ENCODE results near the gene FBXW9. TPM values are rescaled to one million over a fixed set of nuclear protein-coding genes. Genes with fewer than 3 reads are reported as not detected.

The FBXW9 gene
- total RNA-seq, result 10 to 100 TPM; 10.2 to 10.5 TPM

GRCh38 chr19:12696366-12697335 is at the start of gene FBXW9:
Gene FBXW9 (minus strand): TSS chr19:12696631. CDS start chr19:12696581, 50 bp downstream.
- POLR2A ChIA-PET, result interaction anchor here (0.6 to 1.7 kb wide), 7 partner anchors 10 to 817 kb away, joined by 3 to 21 read pairs (median 7); no protein-coding TSS in a partner anchor
- CTCF ChIA-PET, result interaction anchor here (0.5 to 1.6 kb wide), 12 partner anchors 12 to 166 kb away, joined by 3 to 8 read pairs (median 4); a partner anchor contains a TSS

DNA sequence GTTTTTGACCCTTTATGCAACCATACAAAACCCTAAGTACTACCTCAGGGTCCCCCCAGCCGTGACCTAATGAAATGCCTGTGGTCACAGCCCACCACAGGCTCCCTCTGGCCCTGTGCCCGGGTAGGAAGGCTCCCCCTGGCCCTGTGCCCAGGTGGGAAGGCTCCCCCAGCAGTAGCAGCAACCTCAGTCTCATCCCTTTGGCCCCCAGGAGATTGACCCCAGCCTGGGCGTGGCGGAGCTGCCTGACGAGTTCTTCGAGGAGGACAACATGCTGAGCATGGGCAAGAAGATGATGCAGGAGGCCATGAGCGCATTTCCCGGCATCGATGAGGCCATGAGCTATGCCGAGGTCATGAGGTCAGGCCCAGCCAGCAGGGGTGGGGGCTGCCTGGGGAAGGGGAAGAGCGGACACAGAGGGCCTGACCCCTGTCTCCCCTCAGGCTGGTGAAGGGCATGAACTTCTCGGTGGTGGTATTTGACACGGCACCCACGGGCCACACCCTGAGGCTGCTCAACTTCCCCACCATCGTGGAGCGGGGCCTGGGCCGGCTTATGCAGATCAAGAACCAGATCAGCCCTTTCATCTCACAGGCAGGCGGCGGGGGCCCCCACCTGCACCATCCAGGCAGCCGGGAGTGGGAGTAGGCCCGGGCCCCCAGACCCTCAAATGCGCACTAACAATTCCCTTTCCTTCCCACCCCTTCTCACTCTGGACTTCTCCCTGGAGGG is 48.9 kb upstream of the FBXW9 start:
- POLR2A ChIA-PET, result no interaction called here
- CTCF ChIA-PET, result interaction anchor here (1.3 to 2.9 kb wide), 3 partner anchors 8 to 17 kb away, joined by 4 to 7 read pairs (median 7); partner anchors contain the start of gene GET3

GRCh38 chr19:12737835-12738351 is 41.5 kb upstream of the FBXW9 start:
- ChIA-PET CTCF (interaction anchor here (1.6 to 3.0 kb wide), 4 partner anchors 20 to 110 kb away, joined by 4 to 10 read pairs (median 9); no protein-coding TSS in a partner anchor), POLR2A (interaction anchor here (0.8 kb wide), 1 partner anchor 54 kb away, joined by 3 read pairs; the partner anchor contains the start of gene JUNB)

DNA sequence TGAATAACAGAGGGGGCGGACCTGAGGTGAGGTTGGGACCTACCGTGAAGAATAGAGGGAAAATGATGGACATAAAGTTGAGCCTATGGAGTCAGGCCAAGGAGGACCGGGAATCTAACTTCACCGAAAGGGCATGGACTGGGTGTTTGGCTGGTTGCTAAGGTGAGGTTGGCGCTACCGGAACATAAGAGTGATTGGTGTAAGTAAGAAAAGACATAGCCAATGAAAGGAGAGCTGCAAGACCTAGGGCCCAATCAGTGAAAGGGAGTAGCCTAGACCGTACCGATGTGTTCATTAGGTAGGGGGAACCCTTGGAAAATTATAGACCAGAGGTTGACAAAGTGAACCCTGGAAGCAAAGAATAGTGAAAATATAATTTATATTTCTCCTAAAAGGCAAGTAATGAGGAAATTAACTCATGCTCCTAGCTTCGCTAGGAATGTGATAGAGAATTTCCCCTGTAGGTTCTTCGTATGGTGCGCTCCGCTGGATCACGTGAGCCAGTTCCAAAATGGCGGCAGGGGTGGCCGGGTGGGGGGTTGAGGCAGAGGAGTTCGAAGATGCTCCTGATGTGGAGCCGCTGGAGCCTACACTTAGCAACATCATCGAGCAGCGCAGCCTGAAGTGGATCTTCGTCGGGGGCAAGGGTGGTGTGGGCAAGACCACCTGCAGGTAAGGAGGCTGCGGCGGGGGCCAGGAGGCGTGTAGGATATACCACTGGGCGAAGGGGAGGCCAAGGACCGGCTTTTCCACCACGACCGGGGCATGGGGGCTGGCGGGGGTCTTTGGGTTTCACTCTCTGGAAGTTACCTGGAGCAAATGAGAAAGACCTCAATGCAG is 40.8 kb upstream of the FBXW9 start, which contains the start of gene GET3:
Gene GET3 (plus strand): TSS at position 503 of the 840 bp plus-strand sequence. CDS start 9 bp downstream, at position 512.
- POLR2A ChIA-PET, result interaction anchor here (0.6 to 0.8 kb wide), 2 partner anchors 54 to 184 kb away, joined by 3 to 5 read pairs; partner anchors contain the start of gene JUNB
- CTCF ChIA-PET, result interaction anchor here (0.6 to 3.0 kb wide), 8 partner anchors 9 to 110 kb away, joined by 3 to 10 read pairs (median 4); a partner anchor contains a TSS

- ChIA-PET POLR2A (interaction anchor here (0.6 to 3.8 kb wide), 6 partner anchors 11 to 220 kb away, joined by 3 to 39 read pairs (median 4); partner anchors contain the start of genes JUNB and TNPO2), CTCF (interaction anchor here (0.5 to 3.5 kb wide), 15 partner anchors 8 to 113 kb away, joined by 3 to 11 read pairs (median 4); partner anchors contain the start of genes FBXW9, HOOK2 and RNASEH2A)
Observed at GRCh38 chr19:12733369-12734214, 37.2 kb upstream of the FBXW9 start.

DNA sequence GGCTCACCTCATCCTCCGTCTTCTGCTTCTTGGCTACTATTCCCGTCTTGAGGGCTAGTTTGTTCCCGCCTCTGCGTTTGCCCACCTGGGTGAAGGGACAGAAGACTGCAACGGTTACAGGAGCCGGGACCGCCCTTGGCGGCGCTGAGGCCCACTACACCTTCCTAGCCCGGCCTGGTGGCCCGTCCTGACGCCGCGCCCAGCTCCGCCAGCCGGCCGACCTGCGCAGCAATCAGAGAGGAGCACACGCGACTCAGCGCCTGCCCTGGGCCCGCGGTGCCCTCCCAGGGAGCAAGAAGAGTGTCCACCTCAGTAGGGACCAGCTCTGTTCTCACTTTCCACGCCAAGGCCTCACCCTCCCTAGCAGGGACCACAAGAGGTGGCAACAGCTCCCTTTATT is 34.9 kb upstream of the FBXW9 start:
- POLR2A ChIA-PET, result interaction anchor here (3.8 kb wide), 1 partner anchor 9 kb away, joined by 39 read pairs; the partner anchor contains the start of gene TNPO2

GRCh38 chr19:12730064-12730463 is 33.6 kb upstream of the FBXW9 start:
- POLR2A ChIA-PET, result interaction anchor here (0.8 kb wide), 1 partner anchor 140 kb away, joined by 5 read pairs; no protein-coding TSS in a partner anchor
- CTCF ChIA-PET, result no interaction called here

More for the DNA sequence above, 34.9 kb upstream of the FBXW9 start:
- CTCF ChIA-PET, result interaction anchor here (0.6 to 1.2 kb wide), 5 partner anchors 10 to 161 kb away, joined by 3 to 4 read pairs (median 3); no protein-coding TSS in a partner anchor

DNA sequence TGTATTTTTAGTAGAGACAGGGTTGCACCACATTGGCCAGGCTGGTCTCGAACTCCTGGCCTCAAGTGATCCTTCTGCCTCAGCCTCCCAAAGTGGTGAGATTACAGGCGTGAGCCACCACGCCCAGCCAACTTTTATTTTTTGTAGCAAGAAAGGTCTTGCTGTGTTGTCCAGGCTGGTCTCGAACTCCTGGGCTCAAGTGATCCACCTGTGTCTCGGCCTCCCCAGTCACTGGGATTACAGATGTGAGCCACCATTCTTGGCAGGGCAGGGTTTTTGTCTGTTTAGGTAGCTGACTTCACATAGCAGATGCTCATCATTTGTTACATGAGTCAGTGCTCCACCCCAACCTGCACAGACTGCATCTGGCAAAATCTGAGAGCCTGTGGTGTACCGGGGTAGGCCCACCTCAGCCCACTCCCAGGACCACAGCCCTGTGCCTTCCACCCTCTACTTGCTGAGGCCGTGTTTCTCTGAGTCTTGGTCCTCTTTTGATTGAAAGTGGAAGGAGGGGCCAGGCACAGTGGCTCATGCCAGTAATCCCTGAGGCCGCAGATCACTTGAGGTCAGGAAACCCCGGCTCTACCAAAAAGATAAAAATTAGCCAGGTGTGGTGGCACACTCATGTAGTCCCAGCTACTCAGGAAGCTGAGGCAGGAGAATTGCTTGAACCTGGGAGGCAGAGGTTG is 31.5 kb upstream of the FBXW9 start:
- POLR2A ChIA-PET, result no interaction called here

DNA sequence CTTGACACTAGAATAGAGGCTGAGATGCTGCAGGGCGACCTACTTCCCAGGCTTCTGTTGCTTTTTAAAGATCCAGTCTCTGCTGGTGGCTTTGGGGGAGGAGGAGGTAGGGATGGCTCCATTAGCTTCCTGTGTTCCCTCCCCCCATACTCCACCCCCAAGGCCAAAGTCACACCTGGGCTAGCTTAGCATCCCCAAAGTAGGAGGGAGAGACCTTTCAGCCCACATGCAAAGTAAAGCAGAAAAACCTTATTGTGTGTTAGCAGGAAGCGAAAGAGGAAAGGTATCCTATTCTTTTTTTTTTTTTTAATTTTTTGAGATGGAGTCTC is 30.5 kb upstream of the FBXW9 start:
- CTCF ChIA-PET, result no interaction called here
- POLR2A ChIA-PET, result interaction anchor here (0.7 kb wide), 1 partner anchor 8 kb away, joined by 3 read pairs; the partner anchor contains the start of gene TRIR

More for the DNA sequence above, 31.5 kb upstream of the FBXW9 start:
- CTCF ChIA-PET, result no interaction called here

GRCh38 chr19:12725612-12726011 is 29.2 kb upstream of the FBXW9 start:
- ChIA-PET CTCF (interaction anchor here (0.7 to 1.1 kb wide), 4 partner anchors 7 to 35 kb away, joined by 3 to 11 read pairs (median 4); no protein-coding TSS in a partner anchor), POLR2A (interaction anchor here (0.6 kb wide), 1 partner anchor 42 kb away, joined by 3 read pairs; no protein-coding TSS in a partner anchor)

DNA sequence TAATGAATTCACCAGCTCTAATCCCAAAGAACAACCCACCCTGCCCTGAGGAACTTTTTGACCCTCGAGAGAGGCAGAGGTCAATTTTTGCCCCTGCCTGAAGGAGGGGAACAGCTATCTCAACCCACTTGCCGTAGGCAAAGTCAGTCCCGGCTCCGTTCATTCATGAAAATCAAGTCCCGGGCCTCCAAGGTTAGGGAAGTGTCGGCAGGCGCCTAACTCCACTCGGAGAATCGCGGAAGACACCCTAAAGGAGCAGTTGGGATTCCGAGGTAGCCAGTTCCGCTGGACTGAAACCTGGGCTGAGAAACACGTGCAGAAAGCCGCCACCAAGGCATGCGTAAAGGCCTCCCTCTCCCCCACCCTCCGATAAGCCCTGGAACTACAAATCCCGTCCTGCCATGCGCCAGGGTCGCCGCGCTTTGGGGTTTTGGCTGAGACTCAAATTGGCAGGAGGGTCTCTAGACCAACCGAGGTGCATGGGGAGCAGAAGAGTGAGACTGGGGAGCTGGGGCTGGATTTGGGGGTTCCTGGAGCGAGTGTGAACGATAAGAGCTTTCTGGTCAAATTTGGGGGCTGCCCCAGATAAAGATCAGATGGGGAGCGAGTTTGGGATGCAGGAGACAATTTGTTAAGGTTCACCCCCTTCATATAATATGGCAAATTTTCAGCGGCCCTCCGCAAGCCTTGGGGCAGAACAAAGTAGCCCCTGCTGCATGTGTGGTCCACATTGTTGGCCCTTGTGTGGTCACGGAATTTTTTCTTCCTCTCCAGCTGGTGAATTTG is 27.4 kb upstream of the FBXW9 start, which contains the start of gene TNPO2:
Gene TNPO2 (minus strand): TSS at position 292 of the 786 bp plus-strand sequence. CDS start 2,955 bp downstream, outside the sequence.
- ChIA-PET POLR2A (interaction anchor here (0.5 to 3.7 kb wide), 7 partner anchors 9 to 69 kb away, joined by 3 to 39 read pairs (median 4); partner anchors contain the start of genes DHPS and TRIR), CTCF (interaction anchor here (1.1 to 2.5 kb wide), 6 partner anchors 9 to 54 kb away, joined by 3 to 13 read pairs (median 4); partner anchors contain the start of genes GET3 and TRIR)

DNA sequence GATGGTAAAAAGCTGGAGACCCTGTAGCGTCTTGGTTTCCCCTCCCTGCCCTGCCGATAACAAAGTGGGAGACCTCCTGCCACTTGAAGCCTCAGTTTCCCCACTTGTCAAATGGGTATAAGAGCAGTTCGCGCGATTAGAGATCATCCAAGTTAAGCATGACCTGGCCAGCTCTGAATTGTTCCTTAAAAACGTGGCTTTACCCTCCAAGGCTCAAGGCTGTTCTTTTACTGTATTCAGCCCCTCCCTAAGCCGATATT is 26.9 kb upstream of the FBXW9 start:
- POLR2A ChIA-PET, result interaction anchor here (0.6 to 3.7 kb wide), 8 partner anchors 10 to 409 kb away, joined by 3 to 39 read pairs (median 6); partner anchors contain the start of genes DHPS, RNASEH2A and TRIR
- CTCF ChIA-PET, result interaction anchor here (0.9 to 2.5 kb wide), 8 partner anchors 10 to 125 kb away, joined by 3 to 13 read pairs (median 3); partner anchors contain the start of genes GET3, JUNB, RNASEH2A and TRIR

GRCh38 chr19:12722566-12723380 is 26.3 kb upstream of the FBXW9 start:
- POLR2A ChIA-PET, result interaction anchor here (0.6 to 3.7 kb wide), 9 partner anchors 10 to 409 kb away, joined by 3 to 39 read pairs (median 7); partner anchors contain the start of genes DHPS, RNASEH2A and TRIR
- CTCF ChIA-PET, result interaction anchor here (0.9 to 2.5 kb wide), 9 partner anchors 11 to 125 kb away, joined by 3 to 13 read pairs (median 3); partner anchors contain the start of genes GET3, JUNB, RNASEH2A and TRIR
